ENCODE measurements around the gene REXO5.
A peak's percentile ranks its signal among the peaks of the same experiment; 100 is the strongest.
"Not testable (repeated sequence)": the region's sequence is repeated elsewhere in the genome, so short reads cannot be mapped to it uniquely, and the experiment has no call there.

REXO5 gene

GRCh38 chr16:20849589-20850390 is 43.5 kb downstream of the REXO5 start:
- peak; percentile 61 for DNase-seq

- DNase-seq, result no peak
These were observed 44.7 kb downstream of the REXO5 start for GRCh38 chr16:20850981-20851380.

DNA sequence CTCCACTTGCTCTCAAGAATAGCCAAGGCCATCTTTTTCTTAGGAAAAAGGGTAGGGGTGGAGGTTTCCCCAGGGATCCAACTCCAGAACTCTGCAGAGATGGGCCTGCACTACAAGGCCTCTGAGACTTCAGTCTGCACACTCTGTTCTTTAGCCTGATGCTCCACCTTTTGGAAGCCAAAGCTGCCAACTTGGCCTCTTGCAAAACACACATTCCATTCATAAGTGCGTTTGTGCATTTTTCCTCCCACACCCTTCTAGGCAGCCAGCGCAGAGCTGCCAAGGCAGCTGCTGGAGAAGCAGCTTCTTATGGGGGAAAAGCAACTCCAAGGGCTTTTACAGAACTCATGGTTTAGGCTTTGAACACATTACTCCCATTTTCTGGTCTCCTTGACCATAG is 45.3 kb downstream of the REXO5 start:
- no peak for DNase-seq

GRCh38 chr16:20853143-20853542 is 46.8 kb downstream of the REXO5 start:
- DNase-seq, result no peak

- DNase-seq, result no peak
These were observed 47.8 kb downstream of the REXO5 start for GRCh38 chr16:20853981-20854620.

- no peak for DNase-seq
These were observed 48.6 kb downstream of the REXO5 start for GRCh38 chr16:20854963-20855362.

GRCh38 chr16:20857281-20857680 is 51.0 kb downstream of the REXO5 start:
- no peak for DNase-seq

- DNase-seq, result no peak
These were observed 52.9 kb downstream of the REXO5 start for GRCh38 chr16:20859229-20859628.

GRCh38 chr16:20859699-20860098 is 53.4 kb downstream of the REXO5 start:
- DNase-seq, result no peak

DNA sequence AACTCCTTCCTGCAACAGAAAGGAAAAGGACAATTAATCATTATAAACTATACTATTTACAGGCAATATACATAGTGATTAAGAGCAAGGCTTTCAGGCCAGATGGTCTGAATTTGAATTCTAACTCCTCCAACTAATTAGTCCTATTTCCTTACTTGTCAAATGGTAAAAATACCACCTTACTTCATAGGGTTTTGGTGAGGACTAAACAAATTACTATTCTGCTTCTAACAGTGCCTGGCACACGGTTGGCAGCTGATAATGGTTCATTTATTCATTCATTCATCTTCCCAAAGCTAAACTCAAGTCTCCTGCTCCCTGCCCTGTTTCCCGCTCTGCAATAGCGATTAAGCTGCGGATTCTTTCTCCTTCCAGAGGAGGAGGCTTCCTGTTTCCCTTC is 54.0 kb downstream of the REXO5 start:
- DNase-seq, result no peak

DNA sequence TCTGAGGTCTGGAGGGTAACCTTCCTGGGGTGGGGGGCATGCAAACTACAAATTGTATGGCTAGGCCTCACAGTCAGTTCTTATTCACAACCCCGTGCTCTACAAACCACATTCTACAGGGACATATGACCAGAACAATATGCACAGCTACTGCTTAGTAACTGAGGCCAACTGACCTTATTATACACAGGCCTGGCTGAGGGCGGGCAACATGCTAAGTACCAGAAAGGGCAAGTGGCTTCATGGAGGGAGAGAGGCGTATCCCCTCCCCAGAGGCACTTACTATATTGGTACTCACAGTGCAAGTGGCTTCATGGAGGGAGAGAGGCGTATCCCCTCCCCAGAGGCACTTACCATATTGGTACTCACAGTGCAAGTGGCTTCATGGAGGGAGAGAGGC is 54.7 kb downstream of the REXO5 start:
- DNase-seq, result not testable (repeated sequence)

DNA sequence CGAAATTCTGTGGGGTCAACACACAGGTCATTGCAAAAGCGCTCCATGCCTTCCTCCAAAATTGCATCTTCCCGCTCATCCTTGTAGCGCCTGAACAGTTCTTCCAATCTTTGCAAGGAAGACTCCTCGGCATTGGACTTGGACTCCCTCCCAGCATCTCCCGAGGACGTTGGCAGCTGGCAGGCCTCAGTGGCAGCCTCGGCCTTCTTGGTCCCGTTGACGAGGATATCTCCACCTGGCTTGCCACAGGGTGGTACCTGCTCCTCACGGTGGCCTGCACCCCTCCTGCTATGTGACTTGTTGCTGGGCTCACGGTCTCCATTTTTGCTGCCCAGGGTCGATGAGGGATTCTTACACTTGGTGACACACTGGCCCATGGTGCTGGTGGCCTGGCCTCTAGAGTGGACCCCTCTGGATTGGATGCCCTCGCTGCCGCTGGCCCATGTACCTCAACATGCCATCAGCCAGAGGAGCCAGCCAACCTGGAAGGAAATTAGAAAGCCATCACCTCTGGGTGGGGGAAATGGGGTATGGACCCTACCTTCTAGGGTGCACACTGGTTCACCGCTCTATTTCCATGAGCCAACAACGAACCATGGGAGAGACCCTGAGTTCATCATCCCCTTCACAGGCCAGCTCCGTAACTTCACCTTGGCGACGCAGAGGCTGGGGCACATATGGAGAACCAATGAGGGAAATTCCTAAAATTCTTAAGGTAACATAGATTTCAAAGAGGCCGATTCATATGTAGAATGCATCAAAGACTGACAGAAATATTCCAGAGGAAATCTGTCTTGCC is 56.0 kb downstream of the REXO5 start:
- DNase-seq, result no peak

DNA sequence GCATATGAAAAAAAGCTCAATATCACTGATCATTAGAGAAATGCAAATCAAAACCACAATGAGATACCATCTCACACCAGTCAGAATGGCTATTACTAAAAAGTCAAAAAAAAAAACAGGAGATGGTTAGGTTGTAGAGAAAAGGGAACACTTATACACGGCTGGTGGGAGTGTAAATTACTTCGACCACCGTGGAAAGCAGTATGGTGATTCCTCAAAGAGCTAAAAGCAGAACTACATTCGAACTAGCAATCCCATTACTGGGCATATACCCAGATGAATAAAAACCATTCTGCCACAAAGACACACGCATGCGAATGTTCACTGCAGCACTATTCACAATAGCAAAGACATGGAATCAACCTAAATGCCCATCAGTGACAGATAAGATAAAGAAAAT is 58.0 kb downstream of the REXO5 start:
- DNase-seq, result not testable (repeated sequence)

- DNase-seq, result no peak
These were observed 59.2 kb downstream of the REXO5 start for GRCh38 chr16:20865420-20866131.

GRCh38 chr16:20866145-20866772 is 59.9 kb downstream of the REXO5 start:
- DNase-seq, result no peak

DNA sequence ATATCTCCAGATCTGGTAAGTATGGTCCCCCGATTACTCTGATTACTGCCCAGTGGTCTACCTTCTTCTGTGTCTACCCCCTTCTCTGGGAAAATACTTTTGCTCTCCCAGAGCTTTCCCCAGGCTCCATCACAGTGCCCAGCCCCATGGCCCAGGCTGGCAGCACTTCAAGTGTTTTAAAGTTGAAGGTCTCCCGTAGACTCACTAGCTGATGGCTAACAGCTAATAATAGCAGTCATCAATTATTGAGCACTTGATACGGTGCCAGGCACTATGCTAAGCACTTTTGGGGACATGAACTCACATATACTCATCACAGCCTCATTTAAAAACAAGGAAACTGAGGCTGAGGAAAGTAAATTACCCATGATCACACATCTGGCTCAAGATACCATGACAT is 60.5 kb downstream of the REXO5 start:
- DNase-seq, result no peak

GRCh38 chr16:20867585-20867984 is 61.3 kb downstream of the REXO5 start:
- no peak for DNase-seq

- DNase-seq, result no peak
These were observed 62.6 kb downstream of the REXO5 start for GRCh38 chr16:20868890-20869289.

DNA sequence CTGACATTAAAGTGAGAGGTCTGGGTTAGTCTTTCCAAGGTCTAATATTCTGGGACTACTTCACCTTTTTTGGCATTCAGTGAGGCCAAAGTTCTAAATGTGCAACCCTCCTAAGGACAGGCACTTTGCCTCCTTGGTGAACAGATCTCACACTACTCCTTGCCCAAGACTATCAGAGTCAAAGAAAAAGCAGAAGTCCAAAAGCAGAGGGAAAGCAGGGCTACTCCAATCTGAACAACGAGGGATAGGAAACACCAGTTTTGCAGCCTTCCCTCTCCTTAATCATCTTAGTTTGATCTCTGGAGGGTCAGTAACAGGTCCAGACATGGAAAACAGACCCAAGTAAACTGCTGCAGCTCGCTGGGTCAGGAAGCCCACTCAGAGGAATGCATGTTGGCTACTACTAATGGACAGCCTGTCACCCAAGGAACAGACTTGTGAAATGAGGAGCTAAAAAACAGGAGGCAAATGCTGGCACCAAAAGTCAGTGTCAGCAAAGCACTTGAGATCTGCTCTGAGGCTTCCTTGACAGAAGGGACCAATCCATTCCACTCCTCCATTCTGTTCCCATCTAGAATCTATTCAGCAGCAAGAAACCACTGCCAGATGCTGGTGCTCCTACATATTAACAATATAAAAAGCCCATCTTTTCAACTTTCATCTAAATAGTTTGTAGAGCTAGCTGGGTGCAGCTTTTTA is 63.9 kb downstream of the REXO5 start:
- DNase-seq, result no peak

DNA sequence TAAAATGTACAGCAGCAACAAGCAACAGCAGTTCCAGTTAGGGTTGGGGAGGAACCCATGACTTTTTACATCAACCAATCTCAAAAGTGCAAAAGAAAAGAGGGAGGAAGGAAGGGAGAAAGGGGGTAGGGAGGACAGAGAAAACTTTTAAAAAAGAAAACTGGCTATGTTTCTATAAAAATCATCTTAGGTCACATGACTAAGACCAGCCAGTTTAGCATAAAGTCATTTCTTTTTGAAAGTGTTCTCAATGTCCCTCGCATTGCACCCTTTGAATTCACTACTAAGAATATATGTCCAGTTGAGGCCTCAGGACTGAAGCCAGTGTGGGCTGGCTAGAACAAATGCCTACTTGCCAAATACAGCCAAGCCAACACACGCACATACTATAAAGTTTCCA is 64.9 kb downstream of the REXO5 start:
- DNase-seq, result no peak

DNA sequence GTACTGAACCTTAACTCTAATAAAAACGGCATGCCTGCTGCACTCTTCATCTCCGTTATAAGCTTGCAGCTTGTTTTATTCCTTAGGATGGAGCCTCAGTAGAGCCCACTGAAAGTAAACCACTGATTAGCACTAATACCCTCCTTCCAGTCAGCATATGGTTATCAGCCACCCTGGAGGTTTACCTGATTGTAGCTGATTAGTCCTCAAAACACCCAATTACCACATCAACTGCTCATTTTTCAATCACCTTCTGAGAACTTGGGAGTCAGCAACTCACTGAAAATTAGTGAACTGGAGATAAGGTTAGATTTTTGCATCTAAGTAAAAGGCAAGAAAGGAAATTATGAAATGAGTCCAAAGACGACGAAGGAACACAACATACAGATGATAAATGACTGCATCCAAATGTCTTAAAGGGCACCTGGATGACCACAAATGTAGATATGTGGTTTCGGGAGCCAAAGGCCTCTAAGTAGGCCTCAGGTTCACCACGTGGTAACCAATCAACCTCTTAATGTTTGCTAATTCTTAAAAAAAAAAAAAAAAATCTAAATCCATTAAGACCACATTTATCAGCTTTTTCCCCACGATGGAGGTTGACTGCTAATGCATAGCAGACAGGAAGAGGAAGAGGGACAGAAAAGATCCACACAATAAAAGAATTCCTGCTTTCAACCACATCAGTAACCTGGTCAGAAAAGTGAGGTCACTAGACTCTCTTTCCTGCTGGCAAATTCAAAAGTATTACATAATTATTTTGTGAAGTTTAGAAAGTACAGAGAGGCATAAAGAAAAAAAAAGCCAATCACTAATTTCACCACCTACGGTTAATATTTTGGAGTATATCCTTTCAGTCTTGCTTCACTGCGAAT is 65.9 kb downstream of the REXO5 start:
- no peak for DNase-seq

Measured in T-helper 9 cell (primary cell).